HepG2 (cell line): Measurements from ENCODE around the gene GPS1. TPM values are rescaled to one million over a fixed set of nuclear protein-coding genes. Genes with fewer than 3 reads are reported as not detected.

Source experiments
- NFIB ChIP-seq: sonication (generic); formaldehyde crosslinking; IDR thresholded peaks from 2 replicates; pipeline ENCODE4 v1.9.0; 2021; ENCODE audit warnings: missing genetic modification reagents, mild to moderate bottlenecking, borderline replicate concordance
- SOX13 ChIP-seq, 3 experiments: fragments of 450-650 bp in 1 of 3; sonication (generic) in 1 of 3; formaldehyde crosslinking in 1 of 3; IDR thresholded peaks in 2 of 3; conservative IDR thresholded peaks in 1 of 3; 2 replicates each; pipeline versions ENCODE4 v1.5.0 to v1.6.1; 2016 to 2020; ENCODE audit warnings: antibody characterized with exemption in 1 of 3, mild to moderate bottlenecking in 1 of 3, missing compliant biosample characterization in 1 of 3, missing genetic modification reagents in 1 of 3, moderate library complexity in 1 of 3
- polyA plus RNA-seq, 8 experiments: library from polyadenylated mRNA; depleted of rRNA in 3 of 8; stranded (reverse) in 7 of 8; unstranded in 1 of 8; fragments of >200 nt; fragmentation: Illumina TruSeq in 4 of 8; extraction: Trizol in 4 of 8; gene quantifications; 2 replicates each; pipeline versions ENCODE4 v1.2.1 to v1.2.3, GENCODE V29; 2011 to 2016; ENCODE audit warnings: low read depth in 4 of 8, missing spikeins in 1 of 8, mixed read lengths in 1 of 8; ENCODE audit not compliant: insufficient read depth in 1 of 8
- total RNA-seq, 5 experiments: library from RNA; depleted of rRNA; stranded (reverse); fragments of >200 nt; fragmentation: Illumina TruSeq; extraction: Trizol; gene quantifications; 2 replicates each; pipeline ENCODE4 v1.2.3, GENCODE V29; 2016; ENCODE audit warnings: low read depth in 1 of 5
- TF ChIP-seq, protein P1 (sequence below): sonication (generic); formaldehyde crosslinking; IDR thresholded peaks from 2 replicates; pipeline ENCODE4 v1.9.0; 2021; ENCODE audit warnings: mild to moderate bottlenecking, missing genetic modification reagents
- TF ChIP-seq, protein P2 (sequence below): sonication (generic); formaldehyde crosslinking; IDR thresholded peaks from 2 replicates; pipeline ENCODE4 v1.4.0; 2020; ENCODE audit warnings: missing genetic modification reagents
- TF ChIP-seq, protein P3 (sequence below): sonication (generic); formaldehyde crosslinking; IDR thresholded peaks from 2 replicates; pipeline ENCODE4 v1.8.0; 2022; ENCODE audit warnings: mild to moderate bottlenecking, missing genetic modification reagents
- TF ChIP-seq, protein P4 (sequence below): fragments of 450-650 bp; IDR thresholded peaks from 2 replicates; pipeline ENCODE4 v1.6.1; 2017; ENCODE audit warnings: mild to moderate bottlenecking

GPS1 gene
- total and polyA plus RNA-seq, 2 of the 13 experiments (the other 11 are each of a cell fraction or from before 2014, with no cell fraction given): 124 to 128 TPM

DNA sequence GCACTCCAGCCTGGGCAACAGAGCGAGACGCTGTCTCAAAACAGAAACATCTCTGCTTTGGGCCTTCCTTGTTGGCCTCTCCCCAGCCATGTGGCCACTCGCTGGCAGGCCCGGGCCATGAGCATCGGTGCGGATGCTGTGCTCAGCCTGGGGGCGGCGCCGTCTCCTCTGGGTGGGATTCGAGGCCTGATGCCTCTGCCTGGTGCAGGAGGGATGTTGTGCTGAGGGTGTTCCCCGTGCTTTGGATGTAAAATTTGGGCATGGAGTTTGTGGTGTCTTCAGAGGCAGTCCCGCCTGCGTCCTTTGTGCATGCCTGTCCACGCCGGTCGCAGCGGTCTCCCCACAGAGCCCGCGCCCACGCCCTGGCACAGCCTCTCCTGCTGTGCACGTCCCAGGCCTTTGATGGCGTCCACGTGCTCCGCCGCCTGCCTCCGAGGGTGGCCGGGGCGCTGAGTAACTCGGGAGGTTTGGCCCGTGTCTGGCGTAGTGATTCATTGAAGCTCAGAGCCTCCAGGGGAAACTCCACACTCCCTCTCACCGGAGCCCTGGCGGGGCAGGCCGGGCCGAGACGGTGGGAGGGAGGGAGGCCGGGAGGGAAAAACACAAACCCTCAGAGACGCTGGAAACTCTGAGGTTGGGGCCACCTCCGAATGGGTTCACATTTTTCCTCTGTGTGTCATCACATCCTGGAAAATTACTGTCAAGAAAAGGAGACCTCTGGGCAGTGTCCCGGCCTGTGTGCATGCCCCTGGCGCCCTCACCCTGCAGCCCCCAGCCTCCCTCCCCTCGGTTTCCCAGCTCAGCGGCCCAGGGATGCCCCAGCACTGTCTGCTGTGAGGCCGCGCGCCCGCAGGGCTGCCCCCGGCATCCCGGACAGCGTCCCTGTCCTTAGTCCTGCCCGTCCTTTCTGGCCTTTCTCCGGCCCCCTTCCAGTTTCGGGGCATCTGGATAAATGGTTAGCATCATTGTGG lies 48.0 kb upstream of the GPS1 start (continued):
- TF ChIP-seq, protein P1, sequence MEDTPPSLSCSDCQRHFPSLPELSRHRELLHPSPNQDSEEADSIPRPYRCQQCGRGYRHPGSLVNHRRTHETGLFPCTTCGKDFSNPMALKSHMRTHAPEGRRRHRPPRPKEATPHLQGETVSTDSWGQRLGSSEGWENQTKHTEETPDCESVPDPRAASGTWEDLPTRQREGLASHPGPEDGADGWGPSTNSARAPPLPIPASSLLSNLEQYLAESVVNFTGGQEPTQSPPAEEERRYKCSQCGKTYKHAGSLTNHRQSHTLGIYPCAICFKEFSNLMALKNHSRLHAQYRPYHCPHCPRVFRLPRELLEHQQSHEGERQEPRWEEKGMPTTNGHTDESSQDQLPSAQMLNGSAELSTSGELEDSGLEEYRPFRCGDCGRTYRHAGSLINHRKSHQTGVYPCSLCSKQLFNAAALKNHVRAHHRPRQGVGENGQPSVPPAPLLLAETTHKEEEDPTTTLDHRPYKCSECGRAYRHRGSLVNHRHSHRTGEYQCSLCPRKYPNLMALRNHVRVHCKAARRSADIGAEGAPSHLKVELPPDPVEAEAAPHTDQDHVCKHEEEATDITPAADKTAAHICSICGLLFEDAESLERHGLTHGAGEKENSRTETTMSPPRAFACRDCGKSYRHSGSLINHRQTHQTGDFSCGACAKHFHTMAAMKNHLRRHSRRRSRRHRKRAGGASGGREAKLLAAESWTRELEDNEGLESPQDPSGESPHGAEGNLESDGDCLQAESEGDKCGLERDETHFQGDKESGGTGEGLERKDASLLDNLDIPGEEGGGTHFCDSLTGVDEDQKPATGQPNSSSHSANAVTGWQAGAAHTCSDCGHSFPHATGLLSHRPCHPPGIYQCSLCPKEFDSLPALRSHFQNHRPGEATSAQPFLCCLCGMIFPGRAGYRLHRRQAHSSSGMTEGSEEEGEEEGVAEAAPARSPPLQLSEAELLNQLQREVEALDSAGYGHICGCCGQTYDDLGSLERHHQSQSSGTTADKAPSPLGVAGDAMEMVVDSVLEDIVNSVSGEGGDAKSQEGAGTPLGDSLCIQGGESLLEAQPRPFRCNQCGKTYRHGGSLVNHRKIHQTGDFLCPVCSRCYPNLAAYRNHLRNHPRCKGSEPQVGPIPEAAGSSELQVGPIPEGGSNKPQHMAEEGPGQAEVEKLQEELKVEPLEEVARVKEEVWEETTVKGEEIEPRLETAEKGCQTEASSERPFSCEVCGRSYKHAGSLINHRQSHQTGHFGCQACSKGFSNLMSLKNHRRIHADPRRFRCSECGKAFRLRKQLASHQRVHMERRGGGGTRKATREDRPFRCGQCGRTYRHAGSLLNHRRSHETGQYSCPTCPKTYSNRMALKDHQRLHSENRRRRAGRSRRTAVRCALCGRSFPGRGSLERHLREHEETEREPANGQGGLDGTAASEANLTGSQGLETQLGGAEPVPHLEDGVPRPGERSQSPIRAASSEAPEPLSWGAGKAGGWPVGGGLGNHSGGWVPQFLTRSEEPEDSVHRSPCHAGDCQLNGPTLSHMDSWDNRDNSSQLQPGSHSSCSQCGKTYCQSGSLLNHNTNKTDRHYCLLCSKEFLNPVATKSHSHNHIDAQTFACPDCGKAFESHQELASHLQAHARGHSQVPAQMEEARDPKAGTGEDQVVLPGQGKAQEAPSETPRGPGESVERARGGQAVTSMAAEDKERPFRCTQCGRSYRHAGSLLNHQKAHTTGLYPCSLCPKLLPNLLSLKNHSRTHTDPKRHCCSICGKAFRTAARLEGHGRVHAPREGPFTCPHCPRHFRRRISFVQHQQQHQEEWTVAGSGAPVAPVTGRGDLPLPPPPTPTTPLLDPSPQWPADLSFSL (CRISPR knock-in tag): no peak
- TF ChIP-seq, protein P2, sequence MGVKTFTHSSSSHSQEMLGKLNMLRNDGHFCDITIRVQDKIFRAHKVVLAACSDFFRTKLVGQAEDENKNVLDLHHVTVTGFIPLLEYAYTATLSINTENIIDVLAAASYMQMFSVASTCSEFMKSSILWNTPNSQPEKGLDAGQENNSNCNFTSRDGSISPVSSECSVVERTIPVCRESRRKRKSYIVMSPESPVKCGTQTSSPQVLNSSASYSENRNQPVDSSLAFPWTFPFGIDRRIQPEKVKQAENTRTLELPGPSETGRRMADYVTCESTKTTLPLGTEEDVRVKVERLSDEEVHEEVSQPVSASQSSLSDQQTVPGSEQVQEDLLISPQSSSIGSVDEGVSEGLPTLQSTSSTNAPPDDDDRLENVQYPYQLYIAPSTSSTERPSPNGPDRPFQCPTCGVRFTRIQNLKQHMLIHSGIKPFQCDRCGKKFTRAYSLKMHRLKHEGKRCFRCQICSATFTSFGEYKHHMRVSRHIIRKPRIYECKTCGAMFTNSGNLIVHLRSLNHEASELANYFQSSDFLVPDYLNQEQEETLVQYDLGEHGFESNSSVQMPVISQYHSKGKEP (CRISPR knock-in tag): no peak
- TF ChIP-seq, protein P3, sequence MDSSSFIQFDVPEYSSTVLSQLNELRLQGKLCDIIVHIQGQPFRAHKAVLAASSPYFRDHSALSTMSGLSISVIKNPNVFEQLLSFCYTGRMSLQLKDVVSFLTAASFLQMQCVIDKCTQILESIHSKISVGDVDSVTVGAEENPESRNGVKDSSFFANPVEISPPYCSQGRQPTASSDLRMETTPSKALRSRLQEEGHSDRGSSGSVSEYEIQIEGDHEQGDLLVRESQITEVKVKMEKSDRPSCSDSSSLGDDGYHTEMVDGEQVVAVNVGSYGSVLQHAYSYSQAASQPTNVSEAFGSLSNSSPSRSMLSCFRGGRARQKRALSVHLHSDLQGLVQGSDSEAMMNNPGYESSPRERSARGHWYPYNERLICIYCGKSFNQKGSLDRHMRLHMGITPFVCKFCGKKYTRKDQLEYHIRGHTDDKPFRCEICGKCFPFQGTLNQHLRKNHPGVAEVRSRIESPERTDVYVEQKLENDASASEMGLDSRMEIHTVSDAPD (CRISPR knock-in tag): peak; percentile 49; the same call in 1 of the 2 replicates
- TF ChIP-seq, protein P4, sequence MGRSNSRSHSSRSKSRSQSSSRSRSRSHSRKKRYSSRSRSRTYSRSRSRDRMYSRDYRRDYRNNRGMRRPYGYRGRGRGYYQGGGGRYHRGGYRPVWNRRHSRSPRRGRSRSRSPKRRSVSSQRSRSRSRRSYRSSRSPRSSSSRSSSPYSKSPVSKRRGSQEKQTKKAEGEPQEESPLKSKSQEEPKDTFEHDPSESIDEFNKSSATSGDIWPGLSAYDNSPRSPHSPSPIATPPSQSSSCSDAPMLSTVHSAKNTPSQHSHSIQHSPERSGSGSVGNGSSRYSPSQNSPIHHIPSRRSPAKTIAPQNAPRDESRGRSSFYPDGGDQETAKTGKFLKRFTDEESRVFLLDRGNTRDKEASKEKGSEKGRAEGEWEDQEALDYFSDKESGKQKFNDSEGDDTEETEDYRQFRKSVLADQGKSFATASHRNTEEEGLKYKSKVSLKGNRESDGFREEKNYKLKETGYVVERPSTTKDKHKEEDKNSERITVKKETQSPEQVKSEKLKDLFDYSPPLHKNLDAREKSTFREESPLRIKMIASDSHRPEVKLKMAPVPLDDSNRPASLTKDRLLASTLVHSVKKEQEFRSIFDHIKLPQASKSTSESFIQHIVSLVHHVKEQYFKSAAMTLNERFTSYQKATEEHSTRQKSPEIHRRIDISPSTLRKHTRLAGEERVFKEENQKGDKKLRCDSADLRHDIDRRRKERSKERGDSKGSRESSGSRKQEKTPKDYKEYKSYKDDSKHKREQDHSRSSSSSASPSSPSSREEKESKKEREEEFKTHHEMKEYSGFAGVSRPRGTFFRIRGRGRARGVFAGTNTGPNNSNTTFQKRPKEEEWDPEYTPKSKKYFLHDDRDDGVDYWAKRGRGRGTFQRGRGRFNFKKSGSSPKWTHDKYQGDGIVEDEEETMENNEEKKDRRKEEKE: no peak
- TF ChIP-seq SOX13 (IDR thresholded peaks at IDR 0.05): no peak; the same call in 1 of the 2 replicates
- TF ChIP-seq SOX13 (CRISPR knock-in tag; conservative IDR thresholded peaks at IDR 0.05 in 1 of 2, IDR thresholded peaks at IDR 0.05 in 1 of 2): peak in 1 of 2 experiments; percentile 63; a peak in 2 of 4 replicates
- TF ChIP-seq NFIB (CRISPR knock-in tag): no peak
